Measurements from ENCODE around the gene NDUFS7.
A peak's percentile ranks its signal among the peaks of the same experiment; 100 is the strongest.

Gene NDUFS7

GRCh38 chr19:1401138-1401888 is 17.6 kb downstream of the NDUFS7 start, which contains the start of gene GAMT:
GAMT (minus strand) TSS chr19:1401542; CDS start chr19:1401476, 66 bp downstream.
- peak; percentile 25 to 49 for DNase-seq

DNA sequence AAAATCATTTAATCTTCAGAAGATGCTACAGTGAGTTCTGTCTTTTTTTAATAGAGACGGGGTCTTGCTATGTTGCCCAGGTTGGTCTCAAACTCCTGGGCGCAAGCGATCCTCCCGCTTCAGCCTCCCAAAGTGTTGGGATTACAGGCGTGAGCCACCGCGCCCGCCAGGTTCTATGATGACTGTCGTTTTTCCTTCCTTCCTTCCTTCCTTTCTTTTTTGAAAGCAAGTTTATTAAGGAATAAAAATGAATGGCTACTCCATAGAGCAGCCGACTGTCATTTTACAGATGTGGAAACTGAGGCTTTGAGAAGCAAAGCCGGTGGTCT is 18.1 kb downstream of the NDUFS7 start:
- no peak for DNase-seq

GRCh38 chr19:1402411-1403070 is 18.8 kb downstream of the NDUFS7 start:
- DNase-seq, result peak; percentile 15 to 17

DNA sequence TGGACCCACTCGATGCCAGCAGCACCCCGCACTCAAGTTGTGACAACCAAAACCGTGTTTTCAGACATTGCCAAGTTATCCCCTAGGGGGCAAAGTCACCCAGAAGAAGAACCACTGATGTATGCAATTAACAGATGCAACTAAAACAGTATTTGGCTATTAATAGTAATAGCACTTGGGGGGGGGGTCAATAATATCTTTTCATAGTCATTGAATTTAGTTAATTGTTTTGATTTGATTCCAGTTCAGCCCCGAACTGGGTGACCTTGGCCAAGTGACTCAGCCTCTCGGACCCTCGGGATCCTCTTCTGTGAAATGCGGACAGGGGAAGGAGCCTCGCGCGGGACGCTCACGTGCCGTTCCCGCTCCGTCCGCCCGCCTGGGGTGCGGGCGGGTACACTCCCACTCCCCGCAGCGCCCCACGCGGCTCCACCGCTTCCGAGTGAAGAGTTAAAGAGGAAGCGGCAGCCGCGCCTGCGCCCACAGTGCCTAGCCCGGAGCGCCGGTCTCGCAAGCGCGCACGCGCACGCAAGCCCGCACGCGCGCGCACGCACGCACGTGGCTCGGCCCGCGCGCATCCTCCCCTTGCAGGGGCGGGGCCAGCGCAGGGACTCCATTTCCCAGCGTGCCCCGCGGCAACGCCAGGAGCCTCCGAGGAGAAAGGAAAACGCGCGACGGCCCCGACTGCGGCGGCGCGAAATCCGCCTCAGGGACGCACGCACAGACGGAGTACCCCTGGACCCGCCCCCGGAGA is 23.2 kb downstream of the NDUFS7 start:
- DNase-seq, result peak; percentile 90 to 96

- DNase-seq, result no peak
Observed at GRCh38 chr19:1407528-1408299, 24.0 kb downstream of the NDUFS7 start, which contains the start of gene DAZAP1. DAZAP1 (plus strand) TSS chr19:1407586; CDS start chr19:1407774, 188 bp downstream.

DNA sequence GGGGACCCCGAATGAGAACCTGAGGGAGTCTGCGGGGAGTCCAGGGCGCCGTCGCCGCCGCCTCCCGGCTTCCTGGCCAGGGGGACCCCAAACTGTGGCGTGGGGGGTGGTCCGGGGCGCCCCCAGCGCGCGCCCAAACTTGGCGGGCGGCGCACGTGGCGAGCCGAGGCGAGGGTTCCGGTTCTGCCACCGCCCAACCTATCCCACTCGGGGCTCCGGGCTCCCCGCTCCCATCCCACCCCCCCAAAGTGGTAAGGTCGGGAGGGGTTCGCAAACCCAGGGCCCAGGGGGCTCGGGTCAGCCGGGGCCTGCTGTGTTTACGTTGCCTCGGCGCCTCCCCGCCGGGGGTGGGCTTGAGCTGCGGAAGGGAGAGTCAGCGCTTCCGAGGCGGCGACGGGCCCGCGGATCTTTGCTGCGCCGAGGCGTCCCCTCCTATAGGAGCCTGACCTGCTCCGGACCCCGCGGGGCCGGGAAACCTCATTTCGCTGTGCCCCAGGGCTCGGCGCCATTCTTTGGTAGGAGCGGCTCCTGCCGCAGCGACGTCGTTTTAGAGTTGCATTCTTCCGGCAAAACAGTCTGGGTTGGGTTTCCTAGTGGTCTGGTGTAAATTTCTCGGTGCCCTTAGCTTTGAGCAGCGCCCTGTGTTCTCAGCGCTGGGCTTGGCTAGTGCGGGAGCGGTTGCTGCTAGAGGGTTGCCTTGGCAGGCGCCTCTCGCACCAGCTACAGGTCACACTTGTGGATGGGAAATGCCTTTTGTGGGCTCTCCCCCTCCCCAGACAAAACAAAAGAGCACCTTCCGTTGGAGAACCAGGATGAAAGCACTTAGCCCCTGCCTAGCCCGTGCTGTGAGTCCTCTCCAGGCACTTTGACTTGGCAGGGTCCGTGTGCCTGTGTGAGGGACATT is 24.8 kb downstream of the NDUFS7 start:
- peak; percentile 10 to 12 for DNase-seq

GRCh38 chr19:1409204-1410005 is 25.7 kb downstream of the NDUFS7 start:
- no peak for DNase-seq

- DNase-seq, result no peak
Observed at GRCh38 chr19:1410136-1410786, 26.6 kb downstream of the NDUFS7 start.

DNA sequence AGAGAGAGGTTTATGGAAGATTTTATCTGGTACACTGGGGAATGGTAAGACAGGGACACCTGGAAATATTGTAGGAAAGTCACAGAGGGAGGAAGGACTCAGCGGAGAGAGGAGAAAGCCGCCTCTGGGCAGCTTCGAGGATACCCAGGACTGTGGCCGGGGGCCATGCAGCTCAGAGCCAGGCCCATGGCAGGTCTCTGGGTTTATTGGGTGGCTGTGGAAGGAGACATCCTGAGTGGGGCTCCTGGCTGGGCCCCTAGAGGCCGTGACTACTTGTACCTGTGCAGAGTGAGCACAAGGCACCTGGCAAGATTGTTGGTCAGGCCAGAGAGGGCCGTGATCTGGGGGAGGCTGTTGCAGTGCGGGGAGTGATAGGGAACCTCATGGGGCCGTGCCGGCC is 27.1 kb downstream of the NDUFS7 start:
- no peak for DNase-seq

- DNase-seq, result no peak
Observed at GRCh38 chr19:1411255-1412191, 27.8 kb downstream of the NDUFS7 start.

GRCh38 chr19:1412323-1412923 is 28.7 kb downstream of the NDUFS7 start:
- DNase-seq, result no peak

GRCh38 chr19:1412995-1413800 is 29.5 kb downstream of the NDUFS7 start:
- DNase-seq, result no peak

DNA sequence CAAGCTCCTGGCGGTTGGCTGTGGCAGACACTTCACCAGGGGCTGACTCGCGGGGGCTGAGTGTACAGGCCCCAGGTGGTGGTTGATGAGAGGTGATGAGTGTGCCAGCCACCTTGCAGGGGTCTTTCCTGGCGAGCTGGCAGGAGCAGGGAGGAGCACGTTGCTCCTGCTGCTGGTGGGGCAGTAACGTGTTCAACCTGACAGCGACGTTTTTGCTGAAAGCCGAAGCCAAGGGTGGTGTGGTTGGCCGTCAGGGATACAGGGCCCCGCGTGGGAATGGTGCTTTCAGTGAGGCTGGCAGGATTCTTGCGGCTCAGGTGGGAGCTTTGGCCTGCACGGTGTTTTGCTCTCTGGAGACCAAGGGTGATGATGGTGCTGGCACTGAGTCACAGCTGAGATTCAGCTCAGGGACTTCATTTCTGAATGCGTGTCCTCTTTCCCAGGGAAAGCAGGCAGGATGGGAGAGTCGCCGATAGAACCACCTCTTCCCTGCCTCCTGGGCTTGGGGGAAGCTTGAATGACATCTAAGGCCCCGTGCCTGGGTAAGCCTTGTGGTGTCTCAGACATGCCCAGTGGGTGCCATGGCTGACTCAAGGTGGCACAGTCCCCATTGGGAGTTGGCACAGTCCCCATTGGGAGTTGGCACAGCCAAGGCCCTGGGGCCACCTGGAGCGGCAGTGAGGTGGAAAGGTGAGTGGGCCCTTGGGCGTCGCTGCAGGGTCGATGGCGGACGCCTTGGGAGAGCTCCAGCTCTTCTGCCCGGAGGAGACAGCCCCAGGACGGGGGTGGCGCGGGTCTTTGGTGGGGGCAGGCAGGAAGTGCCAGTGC is 32.5 kb downstream of the NDUFS7 start:
- no peak for DNase-seq

DNA sequence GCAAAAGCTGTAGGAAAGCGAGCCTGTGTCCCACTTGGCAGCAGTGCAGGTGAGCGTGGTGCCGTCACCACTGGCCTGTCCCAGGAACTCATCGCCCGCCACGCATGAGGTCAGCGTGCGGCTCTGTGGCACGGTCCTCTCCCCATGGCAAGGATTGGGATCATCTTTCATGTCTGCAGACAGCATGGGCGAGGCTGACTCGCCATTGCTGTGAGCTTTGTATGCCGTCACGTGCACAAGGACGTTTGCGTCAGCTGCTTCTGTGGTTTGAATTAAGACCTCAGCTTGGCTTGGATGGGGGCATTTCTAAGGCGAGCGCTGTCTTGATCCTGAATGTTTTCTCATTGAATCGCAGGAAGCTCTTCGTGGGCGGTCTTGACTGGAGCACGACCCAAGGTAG is 33.4 kb downstream of the NDUFS7 start:
- no peak for DNase-seq

DNA sequence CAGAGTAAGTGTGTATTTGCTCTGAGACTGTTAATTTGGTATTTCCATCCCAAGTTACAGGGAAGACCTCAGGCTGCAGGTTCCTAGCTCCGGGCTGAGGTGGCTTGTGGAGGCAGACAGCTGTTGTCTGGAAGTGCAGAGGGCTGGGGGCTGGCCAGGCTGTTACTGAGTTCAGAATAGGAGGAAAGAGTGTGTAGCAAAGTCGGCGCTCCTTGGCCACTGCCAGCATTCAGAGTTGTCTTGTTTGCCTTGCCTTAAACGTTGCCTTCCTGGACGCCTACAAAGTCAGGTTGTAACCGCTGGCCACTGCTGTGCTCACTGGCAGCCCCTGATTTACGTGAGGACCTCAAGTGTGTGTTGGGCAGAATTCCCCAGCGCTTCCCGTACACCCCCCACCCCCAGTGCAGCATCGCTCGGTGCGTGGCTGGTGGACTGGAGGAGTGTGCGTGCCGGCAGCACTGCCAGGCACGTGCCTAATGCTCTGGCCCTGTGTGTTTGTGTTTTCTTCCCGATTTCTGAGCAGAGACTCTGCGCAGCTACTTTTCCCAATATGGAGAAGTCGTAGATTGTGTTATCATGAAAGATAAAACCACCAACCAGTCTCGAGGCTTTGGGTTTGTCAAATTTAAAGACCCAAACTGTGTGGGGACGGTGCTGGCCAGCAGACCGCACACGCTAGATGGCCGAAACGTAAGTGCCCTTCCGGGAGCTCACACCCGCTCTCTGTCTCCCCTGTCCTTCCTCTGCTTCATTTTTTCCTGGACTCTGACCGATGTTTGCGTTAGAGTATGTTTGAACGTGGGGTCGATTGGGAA is 34.2 kb downstream of the NDUFS7 start:
- DNase-seq, result no peak

- no peak for DNase-seq
Observed at GRCh38 chr19:1418496-1418775, 34.7 kb downstream of the NDUFS7 start.
